Nephron (organoid): ENCODE data around the gene VPS37D.
A peak's percentile ranks its signal among the peaks of the same experiment; 100 is the strongest.

Source experiments
- H3K27ac Mint-ChIP-seq, 3 experiments: 2 replicates each; pipeline ENCODE4 v1.8.0; 2020; ENCODE audit warnings: mixed read lengths in 3 of 3, mild to moderate bottlenecking in 2 of 3, moderate library complexity in 1 of 3
- H3K27me3 Mint-ChIP-seq: 2 replicates; pipeline ENCODE4 v1.8.0; 2021; ENCODE audit warnings: low read depth, mild to moderate bottlenecking, moderate library complexity, mixed read lengths
- H3K36me3 Mint-ChIP-seq: 2 replicates; pipeline ENCODE4 v1.8.0; 2020; ENCODE audit warnings: low read depth, mixed read lengths
- H3K4me1 Mint-ChIP-seq: 2 replicates; pipeline ENCODE4 v1.8.0; 2020; ENCODE audit warnings: mixed read lengths
- H3K4me3 Mint-ChIP-seq, 3 experiments: 2 replicates each; pipeline ENCODE4 v1.8.0; 2020; ENCODE audit warnings: mild to moderate bottlenecking in 3 of 3, mixed read lengths in 3 of 3, moderate library complexity in 2 of 3
- H3K9me3 Mint-ChIP-seq: 2 replicates; pipeline ENCODE4 v1.8.0; 2020; ENCODE audit warnings: mixed read lengths
- CTCF ChIP-seq, 3 experiments: fragments of 200-600 bp; sonication (generic); IDR thresholded peaks; one replicate each; pipeline ENCODE4 v1.5.0; 2021; ENCODE audit warnings: antibody characterized with exemption in 3 of 3; ENCODE audit not compliant: unreplicated experiment in 3 of 3

Gene VPS37D

DNA sequence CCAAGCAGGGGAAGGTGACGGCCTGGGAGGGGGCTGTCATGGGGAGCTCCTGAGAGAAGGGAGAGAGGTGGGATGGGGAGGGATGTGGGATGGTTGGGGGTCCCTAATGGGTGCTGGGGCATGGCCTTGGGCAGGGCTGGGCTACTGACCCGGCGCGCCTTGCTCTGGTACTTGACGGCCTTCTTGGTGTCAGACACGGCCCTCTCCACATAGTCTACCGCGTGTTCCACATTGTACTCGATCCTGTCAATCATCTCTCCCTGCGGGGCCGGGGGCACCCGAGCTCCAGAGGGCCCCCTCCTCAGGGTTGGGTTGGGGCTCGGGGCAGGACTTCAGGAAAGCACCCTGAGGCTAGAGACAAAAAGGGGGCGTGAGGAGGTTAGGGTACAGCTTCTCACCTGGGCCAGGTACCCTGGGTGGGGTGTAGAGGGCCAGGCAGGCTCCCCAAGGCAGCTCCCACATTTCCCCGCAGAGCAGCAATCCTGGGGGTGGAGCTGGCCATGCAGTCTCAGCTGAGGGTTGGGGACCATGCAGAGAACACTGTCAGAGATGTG is 33.0 kb downstream of the VPS37D start:
- TF ChIP-seq CTCF (IDR thresholded peaks at IDR 0.05; ENCODE audit: unreplicated experiment in 3 of 3), result no peak
- no peak overlapping the region for H3K4me3 Mint-ChIP-seq
- H3K27me3 Mint-ChIP-seq, result no peaks in the 10 kb centered on the region
- no peak overlapping the region for H3K27ac Mint-ChIP-seq
- H3K4me1 Mint-ChIP-seq, result peaks cover 30% of the 10 kb centered on the region
- peaks cover 28% of the 10 kb centered on the region for H3K36me3 Mint-ChIP-seq
- no peaks in the 10 kb centered on the region for H3K9me3 Mint-ChIP-seq

GRCh38 chr7:73701357-73701995 is 33.8 kb downstream of the VPS37D start:
- H3K36me3 Mint-ChIP-seq, result peaks cover 26% of the 10 kb centered on the region
- peak; percentile 47 to 63 (median 56) for TF ChIP-seq CTCF (IDR thresholded peaks at IDR 0.05; ENCODE audit: unreplicated experiment in 3 of 3)
- H3K27me3 Mint-ChIP-seq, result no peaks in the 10 kb centered on the region
- H3K4me1 Mint-ChIP-seq, result peaks cover 35% of the 10 kb centered on the region
- no peak overlapping the region for H3K4me3 Mint-ChIP-seq
- peak overlapping the region; percentile 6 to 56 (median 48) for H3K27ac Mint-ChIP-seq
- H3K9me3 Mint-ChIP-seq, result no peaks in the 10 kb centered on the region

DNA sequence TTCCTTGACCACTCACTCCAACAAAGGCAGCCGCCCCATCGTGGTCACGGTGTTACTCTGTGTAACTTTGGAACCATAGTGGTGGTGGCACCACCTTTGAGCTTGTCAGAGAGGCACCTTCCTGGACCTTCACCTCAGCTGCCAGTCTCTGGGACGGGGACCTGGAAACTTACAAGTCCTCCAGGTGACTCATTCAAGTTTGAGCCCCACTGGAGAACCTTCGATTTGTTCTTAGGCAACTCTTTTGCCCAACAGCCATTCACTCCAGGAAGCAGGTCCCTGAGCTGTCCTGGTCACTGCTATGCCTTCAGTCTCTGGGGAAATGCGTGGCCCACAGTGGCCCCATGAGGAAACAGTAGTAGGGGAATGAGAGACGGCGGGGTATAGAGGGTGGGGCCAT is 34.6 kb downstream of the VPS37D start:
- no peak for TF ChIP-seq CTCF (IDR thresholded peaks at IDR 0.05; ENCODE audit: unreplicated experiment in 3 of 3)
- peaks cover 40% of the 10 kb centered on the region for H3K4me1 Mint-ChIP-seq
- H3K27me3 Mint-ChIP-seq, result no peaks in the 10 kb centered on the region
- peaks cover 18% of the 10 kb centered on the region for H3K36me3 Mint-ChIP-seq
- H3K9me3 Mint-ChIP-seq, result no peaks in the 10 kb centered on the region
- H3K4me3 Mint-ChIP-seq, result no peak overlapping the region
- peak overlapping the region in 2 of 3 experiments; percentile 6 to 48 for H3K27ac Mint-ChIP-seq

- Mint-ChIP-seq H3K27ac (peak overlapping the region in 1 of 3 experiments; percentile 6), H3K27me3 (no peaks in the 10 kb centered on the region), H3K4me3 (no peak overlapping the region), H3K36me3 (peaks cover 15% of the 10 kb centered on the region), H3K4me1 (peaks cover 40% of the 10 kb centered on the region), H3K9me3 (no peaks in the 10 kb centered on the region)
- TF ChIP-seq CTCF (IDR thresholded peaks at IDR 0.05; ENCODE audit: unreplicated experiment in 3 of 3), result no peak
Observed at GRCh38 chr7:73702665-73703064, 35.0 kb downstream of the VPS37D start.

DNA sequence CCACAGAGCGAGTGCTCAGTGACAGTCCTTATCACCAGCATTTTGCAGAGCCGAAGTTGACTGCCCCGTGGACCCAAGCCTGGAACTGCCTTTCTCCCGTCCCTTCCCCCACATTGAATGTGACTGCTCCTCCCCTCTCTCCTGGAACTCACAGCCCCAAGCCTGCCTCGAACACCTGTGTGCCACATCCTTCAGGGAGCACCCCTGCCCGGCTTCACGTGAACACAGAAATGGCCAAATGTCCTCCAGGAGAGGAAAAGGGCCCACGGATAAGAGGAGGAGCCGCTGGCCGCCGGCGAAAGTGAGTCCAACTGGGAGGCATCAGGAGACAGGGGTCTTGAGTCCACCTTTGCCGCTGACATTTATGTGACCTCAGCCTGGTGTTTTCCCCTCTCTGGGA is 35.6 kb downstream of the VPS37D start:
- Mint-ChIP-seq H3K36me3 (peaks cover 15% of the 10 kb centered on the region), H3K4me1 (peaks cover 40% of the 10 kb centered on the region), H3K27ac (no peak overlapping the region), H3K9me3 (no peaks in the 10 kb centered on the region), H3K27me3 (no peaks in the 10 kb centered on the region), H3K4me3 (peak overlapping the region; percentile 8 to 42 (median 36))
- no peak for TF ChIP-seq CTCF (IDR thresholded peaks at IDR 0.05; ENCODE audit: unreplicated experiment in 3 of 3)
